Measurements from ENCODE around the gene CACNA1A. TPM values are rescaled to one million over a fixed set of nuclear protein-coding genes. Genes with fewer than 3 reads are reported as not detected.

CACNA1A gene
- total and polyA plus RNA-seq, 2 of the 4 experiments (the other 2 are of a cell fraction) = 5.9 to 15.0 TPM

DNA sequence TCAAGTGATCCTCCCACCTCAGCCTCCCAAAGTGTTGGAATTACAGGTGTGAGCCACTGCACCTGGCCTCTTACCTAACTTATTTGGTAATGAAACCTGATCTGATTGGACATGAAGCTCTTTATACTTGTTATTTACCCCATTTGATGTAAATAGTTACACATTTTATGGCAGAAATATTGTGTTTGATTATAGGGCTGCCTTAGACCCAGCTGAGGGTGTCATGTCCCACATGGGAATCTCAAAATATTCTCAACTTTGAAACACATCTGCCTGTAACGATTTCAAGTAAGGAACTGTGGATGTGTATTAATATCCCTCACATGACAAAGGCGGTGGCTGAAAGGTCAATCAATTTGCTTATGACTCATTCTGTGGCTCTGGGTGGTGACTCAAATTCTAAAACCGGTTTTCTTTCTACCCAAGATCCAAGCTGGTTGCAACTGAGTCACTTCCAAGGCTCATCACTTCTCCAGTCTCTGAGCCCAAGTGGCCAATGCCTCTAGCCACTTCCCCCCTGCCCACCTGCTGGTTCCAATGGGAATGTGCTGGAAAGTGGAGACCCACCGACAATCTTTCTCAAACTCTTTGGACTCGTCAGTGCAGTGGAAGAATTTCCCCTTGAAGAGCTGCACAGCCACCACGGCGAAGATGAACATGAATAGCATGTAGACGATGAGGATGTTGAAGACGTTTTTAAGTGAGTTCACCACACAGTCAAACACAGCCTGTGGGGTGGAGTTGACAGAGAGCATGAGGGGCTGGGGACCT, 245.2 kb downstream of the CACNA1A start:
- no TSS peak for BruUV-seq (replicated peaks)
- intact Hi-C loops (cut with micrococcal nuclease) = loop anchor here (1.0 to 5.0 kb wide), 2 partner anchors 107 to 144 kb away; partner anchors contain the start of genes NACC1 and TRMT1

More for the DNA sequence above, 245.2 kb downstream of the CACNA1A start:
- Histone ChIP-seq H3K18ac (ENCODE audit: low read depth, low read length) (no peak overlapping the region), H4K20me1 (ENCODE audit: insufficient read depth, low read length) (no peaks in the 10 kb centered on the region), H2AK9ac (replicated peaks; ENCODE audit: low read depth, low read length, poor library complexity) (peak overlapping the region; percentile 66), H3K36me3 (ENCODE audit: control insufficient read depth, insufficient read depth, low read length) (no peaks in the 10 kb centered on the region), H4K5ac (ENCODE audit: low read depth, low read length) (no peak overlapping the region), H2BK5ac (ENCODE audit: low read depth, low read length, poor library complexity, severe bottlenecking) (peak overlapping the region; percentile 43), H3K27ac (ENCODE audit: insufficient read depth, low read length) (no peak overlapping the region), H3K14ac (replicated peaks; ENCODE audit: low read depth, low read length) (peak overlapping the region; percentile 21; the same call in 1 of the 2 replicates), H2BK20ac (ENCODE audit: low read depth, low read length) (peak overlapping the region; percentile 69), H2AFZ (replicated peaks; ENCODE audit: low read length, poor library complexity) (peak overlapping the region; percentile 68), H2BK120ac (ENCODE audit: low read depth, low read length) (0 out of 2 replicates have a peak overlapping the region, but pooled peaks have one; percentile 10), H4K91ac (ENCODE audit: insufficient read depth, low read depth, low read length) (no peak overlapping the region), H3K9me1 (ENCODE audit: insufficient read depth, low read length) (peaks cover 10% of the 10 kb centered on the region), H3K4me3 (ENCODE audit: insufficient read depth, low read depth, low read length) (no peak overlapping the region), H3K4me2 (ENCODE audit: low read depth, low read length) (no peak overlapping the region), H3K4me1 (ENCODE audit: control insufficient read depth, insufficient read depth, low read length) (peaks cover 6% of the 10 kb centered on the region), H3K79me1 (ENCODE audit: low read depth in 1 of 2, low read length in 2 of 2) (peaks cover 0 to 5% of the 10 kb centered on the region in 2 experiments; a peak in 2 of 4 replicates), H4K8ac (ENCODE audit: low read depth in 2 of 2, low read length in 2 of 2) (peak overlapping the region in 1 of 2 experiments; percentile 59; a peak in 2 of 4 replicates), H3K56ac (ENCODE audit: extremely low read depth, insufficient read depth, low read length) (no peak overlapping the region), H3K23ac (ENCODE audit: low read depth, low read length) (no peak overlapping the region), H2AK5ac (ENCODE audit: low read depth, low read length) (peak overlapping the region; percentile 56), H3K9ac (ENCODE audit: low read depth, low read length) (no peak overlapping the region), H3K9me3 (ENCODE audit: control insufficient read depth, insufficient read depth, low read length) (no peaks in the 10 kb centered on the region), H3K27me3 (ENCODE audit: control insufficient read depth, insufficient read depth, low read length) (peaks cover 3% of the 10 kb centered on the region), H3K4ac (ENCODE audit: low read depth, low read length) (peak overlapping the region; percentile 60), H2BK15ac (ENCODE audit: low read depth, low read length) (peak overlapping the region; percentile 55; the same call in 1 of the 3 replicates)
- CTCF ChIA-PET = interaction anchor here (0.6 to 1.1 kb wide), 2 partner anchors 296 to 452 kb away, joined by 3 read pairs; no protein-coding TSS in a partner anchor
- TF ChIP-seq, protein P1, sequence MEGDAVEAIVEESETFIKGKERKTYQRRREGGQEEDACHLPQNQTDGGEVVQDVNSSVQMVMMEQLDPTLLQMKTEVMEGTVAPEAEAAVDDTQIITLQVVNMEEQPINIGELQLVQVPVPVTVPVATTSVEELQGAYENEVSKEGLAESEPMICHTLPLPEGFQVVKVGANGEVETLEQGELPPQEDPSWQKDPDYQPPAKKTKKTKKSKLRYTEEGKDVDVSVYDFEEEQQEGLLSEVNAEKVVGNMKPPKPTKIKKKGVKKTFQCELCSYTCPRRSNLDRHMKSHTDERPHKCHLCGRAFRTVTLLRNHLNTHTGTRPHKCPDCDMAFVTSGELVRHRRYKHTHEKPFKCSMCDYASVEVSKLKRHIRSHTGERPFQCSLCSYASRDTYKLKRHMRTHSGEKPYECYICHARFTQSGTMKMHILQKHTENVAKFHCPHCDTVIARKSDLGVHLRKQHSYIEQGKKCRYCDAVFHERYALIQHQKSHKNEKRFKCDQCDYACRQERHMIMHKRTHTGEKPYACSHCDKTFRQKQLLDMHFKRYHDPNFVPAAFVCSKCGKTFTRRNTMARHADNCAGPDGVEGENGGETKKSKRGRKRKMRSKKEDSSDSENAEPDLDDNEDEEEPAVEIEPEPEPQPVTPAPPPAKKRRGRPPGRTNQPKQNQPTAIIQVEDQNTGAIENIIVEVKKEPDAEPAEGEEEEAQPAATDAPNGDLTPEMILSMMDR (conservative IDR thresholded peaks at IDR 0.05; ENCODE audit: low read depth, low read length) = 0 out of 2 replicates have a peak, but pooled peaks have one; percentile 14
- no peak for TF ChIP-seq SMC3 (IDR thresholded peaks at IDR 0.05; ENCODE audit: low read depth, low read length)
- no peak for TF ChIP-seq RFX5 (IDR thresholded peaks at IDR 0.05; ENCODE audit: low read depth, low read length)
- peak; percentile 21; the same call in 1 of the 2 replicates for TF ChIP-seq RAD21 (IDR thresholded peaks at IDR 0.05; ENCODE audit: low read length)
- peak; percentile 82 for TF ChIP-seq BHLHE40 (IDR thresholded peaks at IDR 0.05; ENCODE audit: low read depth, low read length)
- no peak for TF ChIP-seq CHD1 (IDR thresholded peaks at IDR 0.05; ENCODE audit: low read depth, low read length)
- TF ChIP-seq, protein P2, sequence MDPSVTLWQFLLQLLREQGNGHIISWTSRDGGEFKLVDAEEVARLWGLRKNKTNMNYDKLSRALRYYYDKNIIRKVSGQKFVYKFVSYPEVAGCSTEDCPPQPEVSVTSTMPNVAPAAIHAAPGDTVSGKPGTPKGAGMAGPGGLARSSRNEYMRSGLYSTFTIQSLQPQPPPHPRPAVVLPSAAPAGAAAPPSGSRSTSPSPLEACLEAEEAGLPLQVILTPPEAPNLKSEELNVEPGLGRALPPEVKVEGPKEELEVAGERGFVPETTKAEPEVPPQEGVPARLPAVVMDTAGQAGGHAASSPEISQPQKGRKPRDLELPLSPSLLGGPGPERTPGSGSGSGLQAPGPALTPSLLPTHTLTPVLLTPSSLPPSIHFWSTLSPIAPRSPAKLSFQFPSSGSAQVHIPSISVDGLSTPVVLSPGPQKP (IDR thresholded peaks at IDR 0.05; ENCODE audit: borderline replicate concordance, low read depth, low read length) = no peak
- TF ChIP-seq, protein P3, sequence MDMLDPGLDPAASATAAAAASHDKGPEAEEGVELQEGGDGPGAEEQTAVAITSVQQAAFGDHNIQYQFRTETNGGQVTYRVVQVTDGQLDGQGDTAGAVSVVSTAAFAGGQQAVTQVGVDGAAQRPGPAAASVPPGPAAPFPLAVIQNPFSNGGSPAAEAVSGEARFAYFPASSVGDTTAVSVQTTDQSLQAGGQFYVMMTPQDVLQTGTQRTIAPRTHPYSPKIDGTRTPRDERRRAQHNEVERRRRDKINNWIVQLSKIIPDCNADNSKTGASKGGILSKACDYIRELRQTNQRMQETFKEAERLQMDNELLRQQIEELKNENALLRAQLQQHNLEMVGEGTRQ (IDR thresholded peaks at IDR 0.05; ENCODE audit: low read depth, low read length) = peak; percentile 80
- TF ChIP-seq FOS (IDR thresholded peaks at IDR 0.05; ENCODE audit: low read depth, low read length) = peak; percentile 86
- dilution Hi-C loops (cut with HindIII; ENCODE audit: low sequenced_read_pairs, unreplicated experiment) (no loop called here), in situ Hi-C loops (cut with MboI; ENCODE audit: low sequenced_read_pairs) (loop anchor here (5.0 kb wide), 1 partner anchor 284 kb away; no protein-coding TSS in a partner anchor)
- DNase-seq (peak; percentile 93), ATAC-seq (ENCODE audit: low read depth) (peak; percentile 70)
- POLR2A ChIA-PET (ENCODE audit: unreplicated experiment) = no interaction called here
- no CpG with 5 or more reads among the region's 9 CpGs for WGBS, 2 experiments (ENCODE audit: extremely low coverage in 2 of 2, insufficient read length in 1 of 2)

Measured in IMR-90 (cell line).